Daoy (cell line): ENCODE measurements around the gene TSPAN16. TPM values are rescaled to one million over a fixed set of nuclear protein-coding genes. Genes with fewer than 3 reads are reported as not detected.

Experiments used
- total RNA-seq: library from RNA; depleted of rRNA; stranded (reverse); fragments of >200 nt; shearing (Covaris generic); gene quantifications from 2 replicates; pipeline ENCODE4 v1.2.3, GENCODE V29; 2014; rRNA removed

Gene TSPAN16
- total RNA-seq, 1 experiment from 2014 or later: not detected

Other genes with a start within 250 kb of the TSPAN16 start
- gene LDLR, start 206.7 kb upstream of the TSPAN16 start, total RNA-seq: 68.3 and 72.5 TPM in 2 replicates
- gene SPC24, start 140.4 kb upstream of the TSPAN16 start, total RNA-seq: 54.7 and 94.6 TPM in 2 replicates
- gene KANK2, start 98.6 kb upstream of the TSPAN16 start, total RNA-seq: 49.0 and 75.1 TPM in 2 replicates
- not detected in 2 replicates for gene ANGPTL8, start 56.5 kb upstream of the TSPAN16 start, total RNA-seq
- 2.9 and 4.3 TPM in 2 replicates for gene DOCK6, start 33.6 kb upstream of the TSPAN16 start, total RNA-seq
- gene RAB3D, start 43.5 kb downstream of the TSPAN16 start, total RNA-seq: 0.86 and 1.2 TPM in 2 replicates
- gene TMEM205, start 50.1 kb downstream of the TSPAN16 start, total RNA-seq: 124 and 181 TPM in 2 replicates
- 0.63 and 0.68 TPM in 2 replicates for gene CCDC159, start 50.4 kb downstream of the TSPAN16 start, total RNA-seq
- gene PLPPR2, start 59.3 kb downstream of the TSPAN16 start, total RNA-seq: 5.2 and 12.1 TPM in 2 replicates
- 0.57 and 1.4 TPM in 2 replicates for gene SWSAP1, start 78.5 kb downstream of the TSPAN16 start, total RNA-seq
- 1.7 and 2.8 TPM in 2 replicates for gene EPOR, start 88.2 kb downstream of the TSPAN16 start, total RNA-seq
- not detected in 2 replicates for gene RGL3, start 123.2 kb downstream of the TSPAN16 start, total RNA-seq
- not detected in 2 replicates for gene ODAD3, start 139.0 kb downstream of the TSPAN16 start, total RNA-seq
- gene PRKCSH, start 139.5 kb downstream of the TSPAN16 start, total RNA-seq: 83.6 and 85.8 TPM in 2 replicates
- not detected in 2 replicates for gene ELAVL3, start 184.9 kb downstream of the TSPAN16 start, total RNA-seq
- 6.3 and 10.3 TPM in 2 replicates for gene ZNF653, start 209.7 kb downstream of the TSPAN16 start, total RNA-seq
- 66.3 and 96.0 TPM in 2 replicates for gene ECSIT, start 233.0 kb downstream of the TSPAN16 start, total RNA-seq
- gene CNN1, start 242.7 kb downstream of the TSPAN16 start, total RNA-seq: 7.2 and 9.3 TPM in 2 replicates